HCEC 1CT (cell line): ENCODE measurements around the gene KCNRG.
"Not testable (repeated sequence)": the region's sequence is repeated elsewhere in the genome, so short reads cannot be mapped to it uniquely, and the experiment has no call there.

ENCODE experiments used
- DNase-seq: peaks from one replicate; pipeline ENCODE4 v3.0.0-alpha.2; 2017

Gene KCNRG

DNA sequence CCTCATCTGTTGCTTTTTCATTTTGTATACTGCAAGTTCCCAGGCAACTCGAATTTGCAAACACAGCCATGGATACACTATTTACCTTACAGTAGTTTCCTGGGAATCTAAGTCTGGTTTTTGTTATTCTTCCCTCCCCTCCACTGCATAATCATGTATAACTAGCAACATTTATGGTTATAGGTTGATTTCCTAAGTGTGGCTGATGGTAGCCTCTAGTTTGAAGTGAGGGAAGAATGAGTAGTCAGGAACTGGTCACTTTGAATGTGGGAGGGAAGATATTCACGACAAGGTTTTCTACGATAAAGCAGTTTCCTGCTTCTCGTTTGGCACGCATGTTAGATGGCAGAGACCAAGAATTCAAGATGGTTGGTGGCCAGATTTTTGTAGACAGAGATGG lies at the start of gene KCNRG:
TSS of gene KCNRG (plus strand) at position 187 of the 400 bp plus-strand sequence. CDS start at position 237, 50 bp downstream.
- DNase-seq = no peak

DNA sequence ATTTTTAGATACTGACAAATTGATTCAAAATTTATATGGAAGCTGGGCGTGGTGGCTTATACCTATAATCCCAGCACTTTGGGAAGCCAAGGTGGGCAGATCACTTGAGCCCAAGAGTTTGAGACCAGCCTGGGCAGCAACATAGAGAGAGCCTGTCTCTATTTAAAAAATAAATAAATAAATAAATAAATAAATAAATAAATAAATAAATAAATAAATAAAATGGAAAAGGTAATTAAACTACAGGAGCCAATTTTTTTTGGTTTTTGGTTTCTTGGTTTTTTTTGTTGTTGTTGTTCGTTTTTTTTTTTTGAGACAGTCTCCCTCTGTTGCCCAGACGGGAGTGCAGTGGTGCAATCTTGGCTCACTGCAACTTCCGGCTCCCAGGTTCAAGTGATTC lies 47.8 kb upstream of the KCNRG start:
- DNase-seq = no peak

GRCh38 chr13:49972709-49973108 lies 42.5 kb upstream of the KCNRG start:
- DNase-seq = no peak

DNA sequence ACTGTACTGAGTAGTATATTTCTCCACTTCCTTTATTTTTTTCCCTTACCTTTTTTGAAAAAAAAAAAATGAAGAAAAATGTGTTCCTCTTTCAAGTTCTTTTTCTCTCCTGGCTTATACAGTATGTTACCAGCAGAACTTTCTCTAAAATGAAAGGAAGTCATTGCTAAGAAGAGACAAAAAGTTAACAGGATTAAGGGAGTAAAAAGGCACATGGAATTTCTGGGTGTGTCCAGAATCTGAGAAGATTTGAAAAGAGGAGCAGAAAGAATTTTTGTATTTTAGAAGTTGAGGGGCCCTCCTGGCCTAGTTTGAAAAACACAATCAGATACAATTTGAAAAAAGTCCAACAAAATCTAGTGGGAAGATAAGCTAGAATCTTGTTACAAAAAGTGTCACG lies 39.4 kb upstream of the KCNRG start:
- no peak for DNase-seq

GRCh38 chr13:49976314-49977258 lies 38.7 kb upstream of the KCNRG start:
- peak; percentile 61 for DNase-seq

GRCh38 chr13:49977992-49978391 lies 37.3 kb upstream of the KCNRG start:
- no peak for DNase-seq

DNA sequence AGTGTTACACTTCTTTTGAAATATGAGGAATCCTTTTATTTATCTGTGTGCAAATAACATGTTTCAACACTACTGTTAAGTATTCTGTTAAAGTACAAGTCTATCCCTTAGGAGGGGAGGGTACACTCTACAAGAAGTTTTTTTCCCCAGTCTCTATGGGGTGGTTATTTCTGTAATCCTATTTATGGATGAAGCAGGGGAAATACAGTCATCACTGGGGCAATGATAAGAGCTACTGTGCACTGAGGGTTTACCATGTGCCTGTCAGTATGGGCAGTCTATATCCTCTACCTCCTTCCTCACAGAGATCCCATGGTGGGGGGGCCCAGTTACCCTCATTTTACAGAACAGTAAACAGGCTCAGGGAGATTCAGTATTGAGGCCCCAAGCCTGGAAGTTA lies 35.0 kb upstream of the KCNRG start:
- DNase-seq = no peak

DNA sequence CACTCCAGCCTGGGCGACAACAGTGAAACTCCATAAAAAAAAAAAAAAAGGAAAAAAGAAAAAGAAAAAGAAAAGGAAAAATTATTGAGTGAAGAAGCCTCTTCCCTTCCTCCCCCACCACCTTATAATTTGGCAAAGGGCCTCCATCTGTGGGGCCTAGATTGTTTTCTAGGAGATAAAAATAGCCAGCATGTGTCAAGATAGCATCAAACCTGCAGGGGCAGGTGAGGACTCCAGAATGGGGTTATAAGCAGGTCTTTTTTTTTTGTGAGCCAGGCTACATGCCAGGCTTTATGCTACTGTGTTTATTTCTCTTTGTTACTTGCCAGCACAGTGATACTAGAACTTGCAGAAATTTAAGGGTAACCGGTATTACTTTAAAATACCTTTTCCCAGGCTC lies 30.1 kb upstream of the KCNRG start:
- DNase-seq = no peak

DNA sequence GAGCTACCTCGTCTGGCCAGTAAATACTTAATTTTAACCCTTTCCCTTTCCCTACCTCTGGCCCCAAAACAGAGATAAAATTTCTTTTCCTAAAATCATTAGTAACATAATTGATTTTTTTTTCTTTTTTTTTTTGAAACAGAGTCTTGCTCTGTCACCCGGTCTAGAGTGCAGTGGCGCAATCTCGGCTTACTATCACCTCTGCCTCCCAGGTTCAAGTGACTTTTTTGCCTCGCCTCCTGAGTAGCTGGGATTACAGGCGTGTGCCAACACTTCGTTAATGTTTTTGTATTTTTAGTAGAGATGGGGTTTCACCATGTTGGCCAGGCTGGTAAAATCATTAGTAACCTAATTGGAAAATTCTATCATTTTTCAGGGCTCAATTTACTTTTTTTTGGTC lies 28.8 kb upstream of the KCNRG start:
- no peak for DNase-seq

DNA sequence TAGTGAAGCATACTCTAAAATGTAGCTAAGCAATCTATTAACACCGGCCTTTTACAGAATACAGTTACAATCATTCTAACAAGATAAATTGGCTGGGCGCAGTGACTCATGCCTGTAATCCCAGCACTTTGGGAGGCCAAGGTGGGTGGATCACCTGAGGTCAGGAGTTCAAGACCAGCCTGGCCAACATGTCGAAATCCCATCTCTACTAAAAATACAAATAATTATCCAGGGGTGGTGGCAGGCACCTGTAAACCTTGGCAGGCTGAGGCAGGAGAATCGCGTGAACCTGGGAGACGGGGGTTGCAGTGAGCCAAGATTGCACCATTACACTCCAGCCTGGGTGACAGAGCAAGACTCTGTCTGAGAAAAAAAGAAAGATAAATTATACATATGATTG lies 24.6 kb upstream of the KCNRG start:
- not testable (repeated sequence) for DNase-seq

GRCh38 chr13:49993111-49993510 lies 22.1 kb upstream of the KCNRG start:
- DNase-seq = no peak

DNA sequence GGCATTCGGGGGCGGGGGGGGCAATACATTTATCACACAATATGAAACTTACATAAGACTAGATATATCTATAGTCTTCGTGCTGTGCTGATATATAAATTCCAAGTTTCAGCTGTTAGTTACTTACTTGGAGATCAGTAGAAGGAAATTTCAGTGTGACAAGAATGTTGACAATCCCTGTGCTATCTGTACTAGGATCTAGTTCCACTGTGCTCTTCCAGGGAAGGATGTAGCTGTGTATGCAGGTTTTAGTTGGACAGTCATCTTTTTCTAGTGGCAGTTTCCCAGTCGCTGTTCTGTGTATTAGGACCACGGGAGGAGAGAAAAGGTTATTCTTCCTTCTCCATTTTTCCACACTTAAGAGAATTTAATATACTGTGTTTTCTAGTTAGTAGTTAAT lies 21.6 kb upstream of the KCNRG start:
- no peak for DNase-seq

DNA sequence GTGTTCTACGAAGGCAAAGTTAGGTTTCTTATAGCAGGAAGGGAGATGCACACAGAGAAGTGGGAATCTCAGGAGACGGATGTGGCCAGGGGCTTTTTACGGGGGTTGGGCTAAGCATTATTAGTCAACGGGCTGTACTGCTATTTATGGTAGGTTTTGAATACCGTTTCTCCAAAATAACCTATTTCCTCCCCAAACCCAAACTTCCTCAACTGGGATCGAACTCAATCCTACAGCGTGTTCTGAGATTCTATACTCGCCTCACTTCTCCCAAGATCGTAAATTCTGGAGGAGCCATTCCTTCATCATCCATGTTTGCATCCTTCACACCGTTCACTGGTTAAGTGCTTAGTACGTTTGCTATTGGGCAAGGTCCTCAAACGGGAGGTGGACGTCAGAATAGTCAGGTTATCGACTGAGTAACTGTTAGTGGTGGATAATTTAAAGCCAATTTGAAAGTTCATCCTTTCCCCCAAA lies 19.6 kb upstream of the KCNRG start:
- no peak for DNase-seq

GRCh38 chr13:49996161-49996915 lies 18.9 kb upstream of the KCNRG start:
- DNase-seq = peak; percentile 89

GRCh38 chr13:49996951-49997895 lies 18.0 kb upstream of the KCNRG start, which contains the start of gene TRIM13:
Gene TRIM13 (plus strand): TSS chr13:49997042. CDS start chr13:50011941, 14,899 bp downstream.
- peak; percentile 87 for DNase-seq

GRCh38 chr13:49997955-49998354 lies 17.3 kb upstream of the KCNRG start:
- no peak for DNase-seq

DNA sequence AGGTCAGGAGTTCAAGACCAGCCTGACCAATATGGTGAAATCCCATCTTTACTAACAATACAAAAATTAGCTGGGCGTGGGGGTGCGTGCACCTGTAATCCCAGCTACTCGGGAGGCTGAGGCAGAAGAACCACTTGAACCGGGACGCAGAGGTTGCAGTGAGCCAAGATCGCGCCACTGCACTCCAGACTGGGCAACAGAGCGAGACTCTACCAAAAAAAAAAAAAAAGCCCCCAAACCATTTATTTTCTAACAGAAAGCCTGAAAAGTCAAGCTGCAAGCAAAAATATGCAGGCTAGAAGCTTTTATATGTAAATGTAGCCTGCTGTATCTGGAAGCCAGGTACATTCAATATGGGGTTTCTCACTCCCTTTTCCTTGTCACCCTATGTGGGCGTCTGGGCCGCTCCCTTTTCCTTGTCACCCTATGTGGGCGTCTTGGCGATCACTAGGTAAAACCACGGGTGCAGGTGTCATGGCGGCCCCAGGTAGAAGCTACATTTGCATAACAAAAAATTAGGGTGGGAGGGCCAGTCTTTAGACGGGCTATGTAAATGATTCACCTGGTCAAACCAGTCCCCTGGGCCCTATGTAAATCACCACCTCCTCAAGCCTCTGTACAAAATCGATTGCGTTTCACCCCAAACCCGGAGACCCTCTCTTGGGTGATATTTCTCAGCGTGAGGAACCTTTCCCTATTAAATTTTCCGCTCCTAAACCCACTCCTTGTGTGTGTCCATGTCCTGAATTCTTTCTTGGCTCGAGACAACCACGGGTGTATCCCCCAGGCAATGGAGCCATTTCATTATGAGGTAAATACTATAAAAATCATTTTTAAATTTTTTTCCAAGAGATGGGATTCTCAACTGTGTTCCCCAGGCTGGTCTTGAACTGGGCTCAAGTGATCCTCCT lies 16.3 kb upstream of the KCNRG start:
- DNase-seq = no peak

- no peak for DNase-seq
Observed at GRCh38 chr13:50001287-50001686, 14.0 kb upstream of the KCNRG start.

- no peak for DNase-seq
Observed at GRCh38 chr13:50006426-50007135, 8.7 kb upstream of the KCNRG start.

DNA sequence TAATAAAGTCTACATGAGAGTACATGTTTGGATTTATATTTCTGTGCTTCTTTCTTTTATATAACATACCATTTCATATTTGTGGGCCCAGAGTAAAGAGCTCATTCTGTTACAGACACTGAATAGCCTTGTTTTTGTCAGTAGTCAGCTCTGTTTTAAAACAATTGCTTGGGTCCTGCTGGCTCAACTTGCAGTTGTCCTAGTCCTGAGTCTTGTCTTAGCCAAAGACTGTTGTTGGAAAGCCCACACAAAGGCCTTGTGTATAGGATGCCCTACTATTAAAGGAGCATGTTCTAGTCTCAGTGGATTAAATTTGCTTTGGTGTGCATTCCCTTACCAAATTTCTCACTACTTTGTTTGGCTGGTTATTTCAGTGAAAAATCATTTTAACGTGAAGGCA lies 3.8 kb upstream of the KCNRG start:
- DNase-seq = no peak
